IMR-90 (cell line): ENCODE data around the gene BCDIN3D. TPM values are rescaled to one million over a fixed set of nuclear protein-coding genes. Genes with fewer than 3 reads are reported as not detected.

Experiments
- ATAC-seq: fragments of 200-7000 bp; cut with Tn5 transposase; 2 replicates; pipeline ENCODE4 v1.9.1; 2020; ENCODE audit warnings: low read depth, mild to moderate bottlenecking, moderate library complexity
- BruUV-seq: library from RNA; stranded (reverse); fragments of 400-500 nt; replicated peaks from 2 replicates; lab custom pipeline; 2021; lab: Mats Ljungman, UMichigan
- CTCF ChIA-PET: fragments of 300-600 bp; formaldehyde crosslinking; extraction: SDS; loops from one replicate; lab custom pipeline; 2021; ENCODE audit warnings: antibody characterized with exemption; lab: Yijun Ruan, JAX
- POLR2A ChIA-PET: fragments of 300-600 bp; sonication (Branson Sonifier 250); formaldehyde crosslinking; loops from one replicate; lab custom pipeline; 2022; ENCODE audit warnings: antibody characterized with exemption; ENCODE audit not compliant: unreplicated experiment; lab: Charles Lee
- DNase-seq: peaks from one replicate; pipeline ENCODE4 v3.0.0; 2013
- H2AFZ ChIP-seq: replicated peaks from 2 replicates; pipeline ENCODE3; 2013; ENCODE audit warnings: low read length, mild to moderate bottlenecking; ENCODE audit not compliant: poor library complexity
- H2AK5ac ChIP-seq: 2 replicates; pipeline ENCODE4 v1.6.1; 2013; ENCODE audit warnings: low read depth, low read length, inconsistent platforms
- H2AK9ac ChIP-seq: replicated peaks from 2 replicates; pipeline ENCODE3; 2013; ENCODE audit warnings: mild to moderate bottlenecking, low read depth, low read length, moderate library complexity; ENCODE audit not compliant: poor library complexity
- H2BK120ac ChIP-seq: 2 replicates; pipeline ENCODE4 v1.6.1; 2013; ENCODE audit warnings: low read depth, low read length, inconsistent platforms
- H2BK15ac ChIP-seq: 3 replicates; pipeline ENCODE4 v1.6.1; 2013; ENCODE audit warnings: low read depth, low read length, inconsistent platforms
- H2BK20ac ChIP-seq: 2 replicates; pipeline ENCODE4 v1.6.1; 2013; ENCODE audit warnings: low read depth, mild to moderate bottlenecking, inconsistent platforms, low read length, moderate library complexity
- H2BK5ac ChIP-seq: 2 replicates; pipeline ENCODE4 v1.6.1; 2013; ENCODE audit warnings: mild to moderate bottlenecking, low read depth, low read length, inconsistent platforms; ENCODE audit not compliant: poor library complexity, severe bottlenecking
- H3K14ac ChIP-seq: replicated peaks from 2 replicates; pipeline ENCODE4 v1.6.1; 2013; ENCODE audit warnings: low read depth, low read length, inconsistent platforms
- H3K18ac ChIP-seq: 2 replicates; pipeline ENCODE4 v1.6.1; 2013; ENCODE audit warnings: low read depth, low read length, control low read depth
- H3K23ac ChIP-seq: 2 replicates; pipeline ENCODE4 v1.6.1; 2013; ENCODE audit warnings: low read depth, low read length, inconsistent platforms
- H3K27ac ChIP-seq: 2 replicates; pipeline ENCODE4 v1.5.1; 2013; ENCODE audit warnings: mild to moderate bottlenecking, control low read depth, low read length; ENCODE audit not compliant: insufficient read depth
- H3K27me3 ChIP-seq: 2 replicates; pipeline ENCODE4 v1.6.1; 2013; ENCODE audit warnings: low read length; ENCODE audit not compliant: control insufficient read depth, insufficient read depth
- H3K36me3 ChIP-seq: 2 replicates; pipeline ENCODE4 v1.6.1; 2013; ENCODE audit warnings: low read length, mixed read lengths; ENCODE audit not compliant: control insufficient read depth, insufficient read depth
- H3K4ac ChIP-seq: 2 replicates; pipeline ENCODE4 v1.6.1; 2013; ENCODE audit warnings: low read depth, low read length, inconsistent platforms
- H3K4me1 ChIP-seq: 2 replicates; pipeline ENCODE4 v1.6.1; 2013; ENCODE audit warnings: low read length, mixed read lengths; ENCODE audit not compliant: control insufficient read depth, insufficient read depth
- H3K4me2 ChIP-seq: 2 replicates; pipeline ENCODE4 v1.6.1; 2013; ENCODE audit warnings: low read depth, mild to moderate bottlenecking, control low read depth, low read length, moderate library complexity
- H3K4me3 ChIP-seq: 2 replicates; pipeline ENCODE4 v1.5.1; 2013; ENCODE audit warnings: low read depth, mild to moderate bottlenecking, control low read depth, low read length, moderate library complexity; ENCODE audit not compliant: insufficient read depth
- H3K56ac ChIP-seq: 2 replicates; pipeline ENCODE4 v1.6.1; 2013; ENCODE audit warnings: low read length, inconsistent platforms; ENCODE audit not compliant: insufficient read depth; ENCODE audit errors: extremely low read depth
- H3K79me1 ChIP-seq, 2 experiments: 2 replicates each; pipeline ENCODE4 v1.6.1; 2013; ENCODE audit warnings: low read length in 2 of 2, inconsistent platforms in 1 of 2, low read depth in 1 of 2
- H3K9ac ChIP-seq: 2 replicates; pipeline ENCODE4 v1.6.1; 2013; ENCODE audit warnings: low read depth, low read length, control low read depth
- H3K9me1 ChIP-seq: 2 replicates; pipeline ENCODE4 v1.6.1; 2013; ENCODE audit warnings: low read length, inconsistent platforms; ENCODE audit not compliant: insufficient read depth
- H3K9me3 ChIP-seq: 2 replicates; pipeline ENCODE4 v1.6.1; 2013; ENCODE audit warnings: low read length; ENCODE audit not compliant: control insufficient read depth, insufficient read depth
- H4K20me1 ChIP-seq: 2 replicates; pipeline ENCODE4 v1.6.1; 2013; ENCODE audit warnings: low read length, inconsistent platforms; ENCODE audit not compliant: insufficient read depth
- H4K5ac ChIP-seq: 2 replicates; pipeline ENCODE4 v1.6.1; 2013; ENCODE audit warnings: mild to moderate bottlenecking, low read depth, low read length, control low read depth
- H4K8ac ChIP-seq, 2 experiments: 2 replicates each; pipeline ENCODE4 v1.6.1; 2013; ENCODE audit warnings: low read depth in 2 of 2, low read length in 2 of 2, control low read depth in 1 of 2, inconsistent platforms in 1 of 2
- H4K91ac ChIP-seq: 2 replicates; pipeline ENCODE4 v1.6.1; 2013; ENCODE audit warnings: low read depth, low read length, inconsistent platforms; ENCODE audit not compliant: insufficient read depth
- CHD1 ChIP-seq: IDR thresholded peaks from 2 replicates; pipeline ENCODE4 v1.6.1; 2012; ENCODE audit warnings: low read depth, low read length, improper control_type of control experiment
- CTCF ChIP-seq: conservative IDR thresholded peaks from 2 replicates; pipeline ENCODE4 v1.5.1; 2012; ENCODE audit warnings: mild to moderate bottlenecking, low read depth, low read length, improper control_type of control experiment
- ELK1 ChIP-seq: fragments of 150-350 bp; IDR thresholded peaks from 2 replicates; pipeline ENCODE4 v1.6.1; 2016; ENCODE audit warnings: low read depth, mild to moderate bottlenecking, low read length, moderate library complexity, borderline replicate concordance
- FOS ChIP-seq: fragments of 150-350 bp; IDR thresholded peaks from 2 replicates; pipeline ENCODE4 v1.6.1; 2016; ENCODE audit warnings: low read depth, low read length
- MAZ ChIP-seq: IDR thresholded peaks from 2 replicates; pipeline ENCODE4 v1.6.1; 2012; ENCODE audit warnings: low read depth, mild to moderate bottlenecking, low read length, improper control_type of control experiment, moderate library complexity, borderline replicate concordance
- NFE2L2 ChIP-seq: fragments of 150-350 bp; IDR thresholded peaks from 2 replicates; pipeline ENCODE4 v1.6.1; 2016; ENCODE audit warnings: low read depth, mild to moderate bottlenecking, low read length
- SMC3 ChIP-seq: fragments of 150-350 bp; IDR thresholded peaks from 2 replicates; pipeline ENCODE4 v1.6.1; 2016; ENCODE audit warnings: low read depth, mild to moderate bottlenecking, antibody characterized with exemption, low read length, moderate library complexity
- USF2 ChIP-seq: fragments of 150-350 bp; IDR thresholded peaks from 2 replicates; pipeline ENCODE4 v1.6.1; 2017; ENCODE audit warnings: mild to moderate bottlenecking, antibody characterized with exemption, low read length, low read depth
- WGBS, 2 experiments: methylation state at CpG; one replicate each; pipeline versions ENCODE4 v1.1.5 to v1.1.7; 2013; ENCODE audit warnings: missing lambda C conversion rate in 2 of 2; ENCODE audit not compliant: insufficient read length in 1 of 2; ENCODE audit errors: extremely low coverage in 2 of 2; 5-methylcytosine and 5-hydroxymethylcytosine counted together
- dilution Hi-C: fragments of 300-500 bp; cut with HindIII; formaldehyde crosslinking; loops from one replicate; pipeline ENCODE4 v1.14.3; 2018; ENCODE audit warnings: low sequenced_read_pairs; ENCODE audit not compliant: unreplicated experiment
- in situ Hi-C: fragments of 300-500 bp; cut with MboI; formaldehyde crosslinking; loops from 3 replicates; pipeline ENCODE4 v1.14.3; 2019; ENCODE audit warnings: low sequenced_read_pairs, inconsistent platforms, mixed read lengths
- intact Hi-C: fragments of 100-400 bp; cut with micrococcal nuclease; formaldehyde crosslinking; loops from 2 replicates; pipeline ENCODE4 v1.10.0; 2022
- polyA plus RNA-seq, 3 experiments: library from polyadenylated mRNA; depleted of rRNA; stranded (reverse); fragments of >200 nt; gene quantifications; 2 replicates each; pipeline ENCODE4 v1.2.3, GENCODE V29; 2012; ENCODE audit warnings: low replicate concordance in 1 of 3
- total RNA-seq: library from RNA; depleted of rRNA; stranded (reverse); fragments of >200 nt; gene quantifications from 2 replicates; pipeline ENCODE4 v1.2.3, GENCODE V29; 2012

Gene BCDIN3D
- total and polyA plus RNA-seq, 2 of the 4 experiments (the other 2 are of a cell fraction) = 2.3 TPM

GRCh38 chr12:49827401-49828099 is 15.4 kb downstream of the BCDIN3D start:
- WGBS, 2 experiments = 0% methylated on average over 5 of the region's 38 CpGs; no CpG with 5 or more reads in 1 of the 2 experiments
- Histone ChIP-seq H4K5ac (peak overlapping the region; percentile 25), H3K14ac (peak overlapping the region; percentile 92), H3K56ac (peak overlapping the region; percentile 86), H3K9me1 (peaks cover 26% of the 10 kb centered on the region), H2BK20ac (no peak overlapping the region), H4K20me1 (peaks cover 52% of the 10 kb centered on the region), H3K9ac (peak overlapping the region; percentile 91), H3K36me3 (no peaks in the 10 kb centered on the region; the same call in 1 of the 2 replicates), H3K27ac (peak overlapping the region; percentile 92), H2AK9ac (peak overlapping the region; percentile 90), H3K23ac (peak overlapping the region; percentile 97), H2BK120ac (peak overlapping the region; percentile 84), H3K4me2 (peak overlapping the region; percentile 93), H4K8ac (peak overlapping the region; percentile 62 to 86), H4K91ac (peak overlapping the region; percentile 90), H3K18ac (peak overlapping the region; percentile 40; the same call in 1 of the 2 replicates), H3K4me3 (peak overlapping the region; percentile 72), H3K4me1 (peaks cover 28% of the 10 kb centered on the region), H3K9me3 (no peaks in the 10 kb centered on the region), H3K79me1 (peaks cover 8 to 65% of the 10 kb centered on the region in 2 experiments; a peak in 3 of 4 replicates), H2BK5ac (peak overlapping the region; percentile 76), H3K4ac (peak overlapping the region; percentile 90), H3K27me3 (no peaks in the 10 kb centered on the region), H2AFZ (peak overlapping the region; percentile 91), H2BK15ac (peak overlapping the region; percentile 79; the same call in 1 of the 3 replicates), H2AK5ac (peak overlapping the region; percentile 96)
- TF ChIP-seq CTCF (no peak), ELK1 (no peak), USF2 (0 out of 2 replicates have a peak, but pooled peaks have one; percentile 2), NFE2L2 (no peak), CHD1 (no peak), MAZ (peak; percentile 52; the same call in 1 of the 2 replicates), SMC3 (no peak), FOS (no peak)
- ATAC-seq = peak; percentile 44
- peak; percentile 46 for DNase-seq
- intact Hi-C loops = no loop called here
- BruUV-seq = no TSS peak
- dilution Hi-C loops = no loop called here
- ChIA-PET CTCF (no interaction called here), POLR2A (interaction anchor here (1.0 kb wide), 1 partner anchor 43 kb away, joined by 3 read pairs; no protein-coding TSS in a partner anchor)
- in situ Hi-C loops = no loop called here
